ENCODE measurements around the gene NTMT1.

- no peak for TF ChIP-seq CTCF (IDR thresholded peaks at IDR 0.05)
- TF ChIP-seq POLR2A (IDR thresholded peaks at IDR 0.05): no peak
These were observed 39.7 kb upstream of the NTMT1 start for GRCh38 chr9:129586245-129586644.

All from thyroid gland (tissue), 4 donors.